ENCODE results near the gene OCA2. TPM values are rescaled to one million over a fixed set of nuclear protein-coding genes. Genes with fewer than 3 reads are reported as not detected.

Gene OCA2
- total RNA-seq, 1 experiment from 2014 or later = 0.31 TPM

DNA sequence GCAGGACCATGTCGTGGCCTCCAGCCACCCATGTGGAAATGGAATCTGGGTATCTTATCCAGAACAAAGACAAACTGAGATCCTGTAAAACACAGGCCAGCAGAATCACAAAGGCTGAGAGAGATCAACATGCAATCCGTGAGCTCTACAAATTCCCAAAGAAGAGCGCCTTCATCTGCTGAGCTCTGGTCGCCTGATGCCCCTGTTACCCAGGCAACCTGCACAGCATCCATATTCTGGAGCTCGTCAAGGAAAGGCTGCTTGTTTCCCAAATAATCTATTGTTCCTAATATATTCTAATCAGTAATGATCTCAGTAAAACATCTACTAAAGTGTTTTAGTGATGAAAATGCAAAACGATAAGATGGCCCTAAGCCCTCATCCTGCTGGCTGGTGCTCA, 133.6 kb downstream of the OCA2 start:
- Histone ChIP-seq H3K4me1 (ENCODE audit: insufficient read depth, low read length) (no peaks in the 10 kb centered on the region), H3K56ac (ENCODE audit: insufficient read length, low read depth, low read length) (no peak overlapping the region), H3K27ac (ENCODE audit: insufficient read length, low read depth, low read length) (no peak overlapping the region), H3K4me2 (ENCODE audit: insufficient read depth, insufficient read length, low read length) (no peak overlapping the region), H3K27me3 (ENCODE audit: insufficient read depth, low read length) (no peaks in the 10 kb centered on the region), H3K79me1 (ENCODE audit: insufficient read depth, low read depth, low read length, poor library complexity, severe bottlenecking) (no peaks in the 10 kb centered on the region), H2AFZ (ENCODE audit: low read length) (no peak overlapping the region), H2BK12ac (ENCODE audit: insufficient read length, low read depth, low read length) (no peak overlapping the region), H2AK5ac (ENCODE audit: insufficient read length, low read length) (no peak overlapping the region), H3K9me3 (ENCODE audit: control insufficient read depth, low read depth, low read length) (no peaks in the 10 kb centered on the region), H3T11ph (ENCODE audit: low read length) (no peak overlapping the region), H4K8ac (replicated peaks; ENCODE audit: insufficient read length, low read depth, low read length) (no peak overlapping the region), H3K23ac (ENCODE audit: insufficient read length, low read depth, low read length) (no peak overlapping the region), H3K23me2 (ENCODE audit: insufficient read length, low read depth, low read length, poor library complexity, severe bottlenecking) (no peaks in the 10 kb centered on the region), H3K14ac (ENCODE audit: insufficient read depth, low read length) (no peak overlapping the region), H4K91ac (ENCODE audit: insufficient read length, low read depth, low read length) (no peak overlapping the region), H3K9ac (ENCODE audit: extremely low read depth, insufficient read length, low read length) (no peak overlapping the region), H2BK15ac (ENCODE audit: low read depth, low read length) (no peak overlapping the region), H2BK5ac (ENCODE audit: insufficient read length, low read length) (no peak overlapping the region), H4K5ac (ENCODE audit: insufficient read length, low read depth, low read length) (no peak overlapping the region), H3K18ac (ENCODE audit: insufficient read length, low read depth, low read length) (no peak overlapping the region), H3K79me2 (ENCODE audit: insufficient read depth, low read length) (no peaks in the 10 kb centered on the region), H3K4ac (ENCODE audit: low read depth, low read length) (no peak overlapping the region), H2BK120ac (ENCODE audit: low read depth, low read length, poor library complexity, severe bottlenecking) (no peak overlapping the region), H2BK20ac (ENCODE audit: low read depth, low read length, poor library complexity, severe bottlenecking) (no peak overlapping the region), H4K20me1 (ENCODE audit: control insufficient read depth, insufficient read depth, insufficient read length) (no peaks in the 10 kb centered on the region)
- no peak for DNase-seq
- H3K36me3 Mint-ChIP-seq (ENCODE audit: insufficient read depth in 1 of 3, low read depth in 3 of 3) = no peaks in the 10 kb centered on the region
- H3K9me3 Mint-ChIP-seq = no peaks in the 10 kb centered on the region; a peak in 1 of 5 replicates
- H3K4me1 Mint-ChIP-seq = no peaks in the 10 kb centered on the region
- 0 out of 2 replicates have a peak, but pooled peaks cover 3% of the 10 kb centered on the region for H3K27me3 Mint-ChIP-seq (ENCODE audit: low read depth)
- TF ChIP-seq, protein P1, sequence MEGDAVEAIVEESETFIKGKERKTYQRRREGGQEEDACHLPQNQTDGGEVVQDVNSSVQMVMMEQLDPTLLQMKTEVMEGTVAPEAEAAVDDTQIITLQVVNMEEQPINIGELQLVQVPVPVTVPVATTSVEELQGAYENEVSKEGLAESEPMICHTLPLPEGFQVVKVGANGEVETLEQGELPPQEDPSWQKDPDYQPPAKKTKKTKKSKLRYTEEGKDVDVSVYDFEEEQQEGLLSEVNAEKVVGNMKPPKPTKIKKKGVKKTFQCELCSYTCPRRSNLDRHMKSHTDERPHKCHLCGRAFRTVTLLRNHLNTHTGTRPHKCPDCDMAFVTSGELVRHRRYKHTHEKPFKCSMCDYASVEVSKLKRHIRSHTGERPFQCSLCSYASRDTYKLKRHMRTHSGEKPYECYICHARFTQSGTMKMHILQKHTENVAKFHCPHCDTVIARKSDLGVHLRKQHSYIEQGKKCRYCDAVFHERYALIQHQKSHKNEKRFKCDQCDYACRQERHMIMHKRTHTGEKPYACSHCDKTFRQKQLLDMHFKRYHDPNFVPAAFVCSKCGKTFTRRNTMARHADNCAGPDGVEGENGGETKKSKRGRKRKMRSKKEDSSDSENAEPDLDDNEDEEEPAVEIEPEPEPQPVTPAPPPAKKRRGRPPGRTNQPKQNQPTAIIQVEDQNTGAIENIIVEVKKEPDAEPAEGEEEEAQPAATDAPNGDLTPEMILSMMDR (conservative IDR thresholded peaks at IDR 0.05) = no peak
- H3K27ac Mint-ChIP-seq = no peak overlapping the region
- WGBS (ENCODE audit: extremely low coverage, insufficient read length, low lambda C conversion rate) = no CpG with 5 or more reads among the region's 6 CpGs
- no peak overlapping the region for H3K4me3 Mint-ChIP-seq

Data from H9 (cell line).